ENCODE results near the gene SMC1B.

DNA sequence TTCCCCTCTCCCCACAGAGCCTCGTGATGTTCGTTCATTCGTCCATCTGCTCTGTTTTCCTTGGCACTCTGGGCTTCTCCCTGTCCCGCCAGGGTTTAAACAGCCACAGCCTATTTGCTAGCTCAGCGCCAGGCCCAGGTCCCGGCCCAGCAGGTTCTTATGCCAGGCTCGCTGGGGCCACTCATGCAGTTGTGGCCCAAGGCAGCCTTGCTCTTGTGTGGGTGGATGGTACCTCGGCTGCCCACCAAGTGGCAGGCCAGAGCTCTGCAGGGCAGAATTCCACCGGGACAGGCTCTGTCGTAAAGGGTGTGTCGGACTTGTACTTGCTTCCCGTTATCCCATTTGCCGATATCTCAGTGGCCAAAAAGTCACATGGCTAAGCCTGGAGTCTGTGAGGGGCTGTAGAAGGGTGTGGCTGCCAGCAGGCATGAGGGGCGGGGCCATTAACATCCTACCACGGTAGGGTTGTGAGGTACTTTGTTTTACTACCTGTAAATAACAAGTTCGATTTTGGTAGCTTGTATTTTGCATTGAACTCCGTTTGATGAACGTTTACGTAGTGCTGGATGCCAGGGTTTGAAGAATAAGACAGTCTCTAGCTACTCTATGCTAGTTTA, 95.7 kb downstream of the SMC1B start:
- TF ChIP-seq, protein P1, sequence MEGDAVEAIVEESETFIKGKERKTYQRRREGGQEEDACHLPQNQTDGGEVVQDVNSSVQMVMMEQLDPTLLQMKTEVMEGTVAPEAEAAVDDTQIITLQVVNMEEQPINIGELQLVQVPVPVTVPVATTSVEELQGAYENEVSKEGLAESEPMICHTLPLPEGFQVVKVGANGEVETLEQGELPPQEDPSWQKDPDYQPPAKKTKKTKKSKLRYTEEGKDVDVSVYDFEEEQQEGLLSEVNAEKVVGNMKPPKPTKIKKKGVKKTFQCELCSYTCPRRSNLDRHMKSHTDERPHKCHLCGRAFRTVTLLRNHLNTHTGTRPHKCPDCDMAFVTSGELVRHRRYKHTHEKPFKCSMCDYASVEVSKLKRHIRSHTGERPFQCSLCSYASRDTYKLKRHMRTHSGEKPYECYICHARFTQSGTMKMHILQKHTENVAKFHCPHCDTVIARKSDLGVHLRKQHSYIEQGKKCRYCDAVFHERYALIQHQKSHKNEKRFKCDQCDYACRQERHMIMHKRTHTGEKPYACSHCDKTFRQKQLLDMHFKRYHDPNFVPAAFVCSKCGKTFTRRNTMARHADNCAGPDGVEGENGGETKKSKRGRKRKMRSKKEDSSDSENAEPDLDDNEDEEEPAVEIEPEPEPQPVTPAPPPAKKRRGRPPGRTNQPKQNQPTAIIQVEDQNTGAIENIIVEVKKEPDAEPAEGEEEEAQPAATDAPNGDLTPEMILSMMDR (IDR thresholded peaks at IDR 0.05) = peak; percentile 40 to 52
- TF ChIP-seq POLR2A (IDR thresholded peaks at IDR 0.05) = no peak

All from suprapubic skin (tissue), 3 donors.